B cell (primary cell): Measurements from ENCODE around the gene CALHM5. TPM values are rescaled to one million over a fixed set of nuclear protein-coding genes. Genes with fewer than 3 reads are reported as not detected.

ENCODE experiments used
- ATAC-seq: fragments of 200-7000 bp; cut with Tn5 transposase; one replicate; pipeline ENCODE4 v1.10.0; 2021; ENCODE audit warnings: low read depth, mild to moderate bottlenecking, moderate number of reproducible peaks, moderate library complexity
- CTCF ChIA-PET: fragments of 350-600 bp; sonication (Branson Sonifier 250); formaldehyde crosslinking; loops from one replicate; lab custom pipeline; 2021; ENCODE audit warnings: antibody characterized with exemption, inconsistent platforms; lab: Charles Lee
- POLR2A ChIA-PET: fragments of 350-600 bp; sonication (Branson Sonifier 250); formaldehyde crosslinking; loops from one replicate; lab custom pipeline; 2021; ENCODE audit warnings: antibody characterized with exemption; lab: Charles Lee
- DNase-seq: peaks from one replicate; pipeline ENCODE4 v3.0.0; 2013
- H2AFZ ChIP-seq: 2 replicates; pipeline ENCODE4 v1.6.1; 2012; ENCODE audit warnings: mild to moderate bottlenecking, low read depth, low read length; ENCODE audit not compliant: insufficient read depth, poor library complexity, severe bottlenecking
- H3K27ac ChIP-seq, 2 donors: 1 replicate in 1 of 2; 2 replicates in 1 of 2; pipeline ENCODE4 v1.5.1; 2012 to 2013; ENCODE audit warnings: low read length in 2 of 2, mild to moderate bottlenecking in 2 of 2, moderate library complexity in 1 of 2
- H3K27me3 ChIP-seq, 4 experiments: fragments of 200-600 bp in 1 of 4; sonication (generic) in 1 of 4; replicated peaks in 1 of 4; 1 replicate in 2 of 4; 2 replicates in 2 of 4; pipeline versions ENCODE4 v1.6.1 to v1.7.0; 2013 to 2016; ENCODE audit warnings: low read length in 3 of 4, mild to moderate bottlenecking in 2 of 4, mixed read lengths in 1 of 4, moderate library complexity in 1 of 4; ENCODE audit not compliant: insufficient read depth in 4 of 4, control insufficient read depth in 3 of 4; ENCODE audit errors: control extremely low read depth in 1 of 4
- H3K36me3 ChIP-seq, 2 experiments: replicated peaks in 1 of 2; 1 replicate in 1 of 2; 2 replicates in 1 of 2; pipeline versions ENCODE4 v1.6.1 to v1.7.1; 2013; ENCODE audit warnings: low read length in 1 of 2; ENCODE audit not compliant: insufficient read depth in 2 of 2, control insufficient read depth in 1 of 2; ENCODE audit errors: control extremely low read depth in 1 of 2, extremely low read depth in 1 of 2
- H3K4me1 ChIP-seq, 2 donors: fragments of 200-600 bp in 1 of 2; sonication (generic) in 1 of 2; 1 replicate in 1 of 2; 2 replicates in 1 of 2; pipeline versions ENCODE4 v1.5.1 to v1.6.1; 2013 to 2017; ENCODE audit warnings: low read length in 2 of 2; ENCODE audit not compliant: control insufficient read depth in 2 of 2, insufficient read depth in 2 of 2
- H3K4me2 ChIP-seq: replicated peaks from 2 replicates; pipeline ENCODE3; 2012; ENCODE audit warnings: mild to moderate bottlenecking, low read depth, low read length; ENCODE audit not compliant: poor library complexity, severe bottlenecking
- H3K4me3 ChIP-seq, 5 experiments: fragments of 200-600 bp in 1 of 5; sonication (generic) in 1 of 5; 1 replicate in 3 of 5; 2 replicates in 2 of 5; pipeline versions ENCODE4 v1.5.1 to v1.7.0; 2011 to 2016; ENCODE audit warnings: low read length in 4 of 5, mild to moderate bottlenecking in 4 of 5, low read depth in 2 of 5, control low read depth in 1 of 5, moderate library complexity in 1 of 5; ENCODE audit not compliant: insufficient read depth in 1 of 5; ENCODE audit errors: control extremely low read depth in 1 of 5, extremely low read depth in 1 of 5
- H3K79me2 ChIP-seq: fragments of 200-600 bp; sonication (generic); one replicate; pipeline ENCODE4 v1.6.0; 2016; ENCODE audit warnings: low read length; ENCODE audit not compliant: control insufficient read depth, insufficient read depth
- H3K9ac ChIP-seq: fragments of 200-600 bp; sonication (generic); 2 replicates; pipeline ENCODE4 v1.6.1; 2017; ENCODE audit warnings: mild to moderate bottlenecking, low read length, moderate library complexity
- H3K9me3 ChIP-seq, 3 donors: one replicate each; pipeline versions ENCODE4 v1.6.1 to v1.7.1; 2013; ENCODE audit warnings: low read length in 2 of 3; ENCODE audit not compliant: control insufficient read depth in 2 of 3, insufficient read depth in 1 of 3; ENCODE audit errors: control extremely low read depth in 1 of 3
- H4K20me1 ChIP-seq: 2 replicates; pipeline ENCODE4 v1.6.0; 2012; ENCODE audit warnings: mild to moderate bottlenecking, low read length; ENCODE audit not compliant: insufficient read depth, control insufficient read depth, poor library complexity, severe bottlenecking
- H3K27ac Mint-ChIP-seq: one replicate; pipeline ENCODE4 v1.8.0; 2021; ENCODE audit warnings: mixed read lengths
- H3K27me3 Mint-ChIP-seq: one replicate; pipeline ENCODE4 v1.8.0; 2021; ENCODE audit warnings: mixed read lengths
- H3K4me1 Mint-ChIP-seq: one replicate; pipeline ENCODE4 v1.8.0; 2021; ENCODE audit warnings: mixed read lengths
- H3K4me3 Mint-ChIP-seq: one replicate; pipeline ENCODE4 v1.8.0; 2021; ENCODE audit warnings: mixed read lengths
- H3K9me3 Mint-ChIP-seq: one replicate; pipeline ENCODE4 v1.8.0; 2022; ENCODE audit warnings: mixed read lengths; ENCODE audit not compliant: insufficient read depth
- EZH2 ChIP-seq: IDR thresholded peaks from 2 replicates; pipeline ENCODE4 v1.6.1; 2012; ENCODE audit warnings: borderline replicate concordance, low read depth, mild to moderate bottlenecking, moderate library complexity, low read length; ENCODE audit not compliant: insufficient read depth, poor library complexity, severe bottlenecking
- WGBS: methylation state at CpG from one replicate; pipeline ENCODE4 v1.1.5; 2013; ENCODE audit warnings: missing lambda C conversion rate; ENCODE audit not compliant: insufficient coverage; 5-methylcytosine and 5-hydroxymethylcytosine counted together
- intact Hi-C: fragments of 100-400 bp; cut with micrococcal nuclease; formaldehyde crosslinking; loops from one replicate; pipeline ENCODE4 v1.10.0; 2022
- polyA plus RNA-seq: library from polyadenylated mRNA; depleted of rRNA; stranded (reverse); fragments of >200 nt; gene quantifications from 2 replicates; pipeline ENCODE4 v1.2.3, GENCODE V29; 2012
- total RNA-seq, 2 donors: library from RNA; stranded (reverse); fragments of 120-200 nt in 1 of 2; gene quantifications; 1 replicate in 1 of 2; 2 replicates in 1 of 2; pipeline versions ENCODE4 v1.2.3 to v1.2.4, GENCODE V29; 2013 to 2022
- TF ChIP-seq, protein P1 (sequence below): fragments of 200-600 bp; IDR thresholded peaks from one replicate; pipeline ENCODE4 v1.8.0; 2022; ENCODE audit warnings: antibody characterized with exemption, mild to moderate bottlenecking

CALHM5 gene
- total and polyA plus RNA-seq, 2 donors (not counting 1 experiment from before 2014, with no cell fraction given), result not detected

DNA sequence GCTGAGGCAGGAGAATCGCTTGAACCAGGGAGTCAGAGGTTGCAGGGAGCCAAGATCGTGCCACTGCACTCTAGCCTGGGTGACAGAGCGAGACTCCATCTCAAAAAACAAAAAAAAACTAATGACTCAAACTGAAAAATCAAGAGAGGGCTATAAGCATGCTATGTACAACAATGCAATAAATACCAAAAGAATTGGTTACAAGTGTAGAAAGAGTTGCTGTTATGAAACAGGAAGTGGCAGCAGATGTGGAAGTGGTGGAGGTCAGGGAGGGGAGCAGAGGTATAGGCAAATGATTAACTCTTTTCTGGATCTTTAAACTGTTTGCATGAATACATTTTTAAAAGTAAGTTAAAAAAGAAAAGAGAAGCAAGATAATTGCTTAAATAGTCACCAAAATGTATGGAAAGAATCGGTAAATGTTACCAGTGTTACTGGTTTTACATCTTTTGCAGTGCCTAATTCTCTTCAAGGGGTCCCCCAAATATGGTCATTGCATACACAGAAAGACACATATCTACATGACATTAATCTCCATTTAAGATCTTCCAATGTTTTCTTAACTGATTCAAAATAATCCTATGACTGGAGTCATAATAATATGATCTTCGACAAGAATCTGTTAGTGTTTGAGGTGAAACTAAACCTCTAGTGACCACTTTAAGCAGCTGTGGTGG, 35.3 kb upstream of the CALHM5 start:
- H3K9me3 ChIP-seq, result no peaks in the 10 kb centered on the region
- peaks cover 24 to 26% of the 10 kb centered on the region in 2 donors for H3K4me1 ChIP-seq
- peak overlapping the region; percentile 56 for H3K9ac ChIP-seq
- DNase-seq, result peak; percentile 75
- 11% methylated on average over 3 of the region's 5 CpGs for WGBS
- H3K27me3 ChIP-seq, result no peaks in the 10 kb centered on the region
- Mint-ChIP-seq H3K4me3 (peak overlapping the region; percentile 78), H3K4me1 (peaks cover 33% of the 10 kb centered on the region), H3K27ac (peak overlapping the region; percentile 92), H3K9me3 (no peaks in the 10 kb centered on the region), H3K27me3 (no peaks in the 10 kb centered on the region)
- H4K20me1 ChIP-seq, result no peaks in the 10 kb centered on the region
- no peaks in the 10 kb centered on the region for H3K79me2 ChIP-seq
- no peaks in the 10 kb centered on the region for H3K36me3 ChIP-seq
- ChIA-PET CTCF (interaction anchor here (0.6 to 1.5 kb wide), 2 partner anchors 188 to 197 kb away, joined by 3 to 6 read pairs; partner anchors contain the start of gene TSPYL1), POLR2A (interaction anchor here (0.7 kb wide), 1 partner anchor 83 kb away, joined by 3 read pairs; no protein-coding TSS in a partner anchor)
- peak overlapping the region; percentile 68 to 72 for H3K27ac ChIP-seq
- no peak for TF ChIP-seq EZH2
- TF ChIP-seq, protein P1, sequence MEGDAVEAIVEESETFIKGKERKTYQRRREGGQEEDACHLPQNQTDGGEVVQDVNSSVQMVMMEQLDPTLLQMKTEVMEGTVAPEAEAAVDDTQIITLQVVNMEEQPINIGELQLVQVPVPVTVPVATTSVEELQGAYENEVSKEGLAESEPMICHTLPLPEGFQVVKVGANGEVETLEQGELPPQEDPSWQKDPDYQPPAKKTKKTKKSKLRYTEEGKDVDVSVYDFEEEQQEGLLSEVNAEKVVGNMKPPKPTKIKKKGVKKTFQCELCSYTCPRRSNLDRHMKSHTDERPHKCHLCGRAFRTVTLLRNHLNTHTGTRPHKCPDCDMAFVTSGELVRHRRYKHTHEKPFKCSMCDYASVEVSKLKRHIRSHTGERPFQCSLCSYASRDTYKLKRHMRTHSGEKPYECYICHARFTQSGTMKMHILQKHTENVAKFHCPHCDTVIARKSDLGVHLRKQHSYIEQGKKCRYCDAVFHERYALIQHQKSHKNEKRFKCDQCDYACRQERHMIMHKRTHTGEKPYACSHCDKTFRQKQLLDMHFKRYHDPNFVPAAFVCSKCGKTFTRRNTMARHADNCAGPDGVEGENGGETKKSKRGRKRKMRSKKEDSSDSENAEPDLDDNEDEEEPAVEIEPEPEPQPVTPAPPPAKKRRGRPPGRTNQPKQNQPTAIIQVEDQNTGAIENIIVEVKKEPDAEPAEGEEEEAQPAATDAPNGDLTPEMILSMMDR, result no peak
- peak; percentile 99 for ATAC-seq
- peak overlapping the region; percentile 67 for H3K4me2 ChIP-seq
- peak overlapping the region; percentile 9 to 63 (median 25) for H3K4me3 ChIP-seq
- intact Hi-C loops, result loop anchor here (1.0 kb wide), 2 partner anchors 11 to 107 kb away; no protein-coding TSS in a partner anchor
- H2AFZ ChIP-seq, result peak overlapping the region; percentile 24

DNA sequence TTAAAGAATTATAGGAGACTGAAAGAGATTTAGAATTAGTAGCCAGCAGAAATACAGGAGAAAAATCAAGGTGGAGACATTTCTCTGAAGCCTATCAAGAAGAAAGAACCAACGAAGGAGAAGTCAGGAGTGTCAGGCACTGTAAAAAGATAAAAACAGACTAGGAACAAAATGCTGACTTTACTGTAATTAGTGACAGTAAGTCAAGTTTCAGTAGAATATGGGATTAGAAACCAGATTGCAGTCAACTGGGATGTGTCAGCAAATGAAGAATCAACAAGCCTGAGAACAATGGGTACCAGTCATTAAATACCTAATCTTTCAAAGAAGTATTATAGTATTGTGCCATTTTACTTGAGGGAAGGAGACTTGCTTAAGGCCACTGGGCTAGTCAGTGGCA, 28.7 kb upstream of the CALHM5 start:
- WGBS, result 90% methylated on average over 1 of the region's 1 CpG
- ChIA-PET CTCF (no interaction called here), POLR2A (no interaction called here)
- Mint-ChIP-seq H3K4me3 (no peak overlapping the region), H3K27ac (no peak overlapping the region), H3K27me3 (peaks cover 4% of the 10 kb centered on the region), H3K4me1 (peaks cover 2% of the 10 kb centered on the region), H3K9me3 (no peaks in the 10 kb centered on the region)
- TF ChIP-seq, protein P1, result no peak
- no peak for TF ChIP-seq EZH2
- no peaks in the 10 kb centered on the region for H3K79me2 ChIP-seq
- H4K20me1 ChIP-seq, result no peaks in the 10 kb centered on the region
- no peak overlapping the region for H2AFZ ChIP-seq
- H3K4me3 ChIP-seq, result no peak overlapping the region
- H3K36me3 ChIP-seq, result no peaks in the 10 kb centered on the region
- no peak overlapping the region for H3K27ac ChIP-seq
- no peak overlapping the region for H3K9ac ChIP-seq
- intact Hi-C loops, result no loop called here
- H3K4me1 ChIP-seq, result no peaks in the 10 kb centered on the region
- H3K9me3 ChIP-seq, result no peaks in the 10 kb centered on the region
- H3K4me2 ChIP-seq, result no peak overlapping the region
- no peak for ATAC-seq
- H3K27me3 ChIP-seq, result no peaks in the 10 kb centered on the region
- no peak for DNase-seq
